B cell (primary cell): ENCODE results near the gene C22orf31. TPM values are rescaled to one million over a fixed set of nuclear protein-coding genes. Genes with fewer than 3 reads are reported as not detected.

Source experiments
- ATAC-seq: fragments of 200-7000 bp; cut with Tn5 transposase; one replicate; pipeline ENCODE4 v1.10.0; 2021; ENCODE audit warnings: low read depth, mild to moderate bottlenecking, moderate number of reproducible peaks, moderate library complexity
- CTCF ChIA-PET: fragments of 350-600 bp; sonication (Branson Sonifier 250); formaldehyde crosslinking; loops from one replicate; lab custom pipeline; 2021; ENCODE audit warnings: antibody characterized with exemption, inconsistent platforms; lab: Charles Lee
- POLR2A ChIA-PET: fragments of 350-600 bp; sonication (Branson Sonifier 250); formaldehyde crosslinking; loops from one replicate; lab custom pipeline; 2021; ENCODE audit warnings: antibody characterized with exemption; lab: Charles Lee
- DNase-seq: peaks from one replicate; pipeline ENCODE4 v3.0.0; 2013
- H2AFZ ChIP-seq: 2 replicates; pipeline ENCODE4 v1.6.1; 2012; ENCODE audit warnings: mild to moderate bottlenecking, low read depth, low read length; ENCODE audit not compliant: insufficient read depth, poor library complexity, severe bottlenecking
- H3K27ac ChIP-seq, 2 donors: 1 replicate in 1 of 2; 2 replicates in 1 of 2; pipeline ENCODE4 v1.5.1; 2012 to 2013; ENCODE audit warnings: low read length in 2 of 2, mild to moderate bottlenecking in 2 of 2, moderate library complexity in 1 of 2
- H3K27me3 ChIP-seq, 4 experiments: fragments of 200-600 bp in 1 of 4; sonication (generic) in 1 of 4; replicated peaks in 1 of 4; 1 replicate in 2 of 4; 2 replicates in 2 of 4; pipeline versions ENCODE4 v1.6.1 to v1.7.0; 2013 to 2016; ENCODE audit warnings: low read length in 3 of 4, mild to moderate bottlenecking in 2 of 4, mixed read lengths in 1 of 4, moderate library complexity in 1 of 4; ENCODE audit not compliant: insufficient read depth in 4 of 4, control insufficient read depth in 3 of 4; ENCODE audit errors: control extremely low read depth in 1 of 4
- H3K36me3 ChIP-seq, 2 experiments: replicated peaks in 1 of 2; 1 replicate in 1 of 2; 2 replicates in 1 of 2; pipeline versions ENCODE4 v1.6.1 to v1.7.1; 2013; ENCODE audit warnings: low read length in 1 of 2; ENCODE audit not compliant: insufficient read depth in 2 of 2, control insufficient read depth in 1 of 2; ENCODE audit errors: control extremely low read depth in 1 of 2, extremely low read depth in 1 of 2
- H3K4me1 ChIP-seq, 2 donors: fragments of 200-600 bp in 1 of 2; sonication (generic) in 1 of 2; 1 replicate in 1 of 2; 2 replicates in 1 of 2; pipeline versions ENCODE4 v1.5.1 to v1.6.1; 2013 to 2017; ENCODE audit warnings: low read length in 2 of 2; ENCODE audit not compliant: control insufficient read depth in 2 of 2, insufficient read depth in 2 of 2
- H3K4me2 ChIP-seq: replicated peaks from 2 replicates; pipeline ENCODE3; 2012; ENCODE audit warnings: mild to moderate bottlenecking, low read depth, low read length; ENCODE audit not compliant: poor library complexity, severe bottlenecking
- H3K4me3 ChIP-seq, 5 experiments: fragments of 200-600 bp in 1 of 5; sonication (generic) in 1 of 5; 1 replicate in 3 of 5; 2 replicates in 2 of 5; pipeline versions ENCODE4 v1.5.1 to v1.7.0; 2011 to 2016; ENCODE audit warnings: low read length in 4 of 5, mild to moderate bottlenecking in 4 of 5, low read depth in 2 of 5, control low read depth in 1 of 5, moderate library complexity in 1 of 5; ENCODE audit not compliant: insufficient read depth in 1 of 5; ENCODE audit errors: control extremely low read depth in 1 of 5, extremely low read depth in 1 of 5
- H3K79me2 ChIP-seq: fragments of 200-600 bp; sonication (generic); one replicate; pipeline ENCODE4 v1.6.0; 2016; ENCODE audit warnings: low read length; ENCODE audit not compliant: control insufficient read depth, insufficient read depth
- H3K9ac ChIP-seq: fragments of 200-600 bp; sonication (generic); 2 replicates; pipeline ENCODE4 v1.6.1; 2017; ENCODE audit warnings: mild to moderate bottlenecking, low read length, moderate library complexity
- H3K9me3 ChIP-seq, 3 donors: one replicate each; pipeline versions ENCODE4 v1.6.1 to v1.7.1; 2013; ENCODE audit warnings: low read length in 2 of 3; ENCODE audit not compliant: control insufficient read depth in 2 of 3, insufficient read depth in 1 of 3; ENCODE audit errors: control extremely low read depth in 1 of 3
- H4K20me1 ChIP-seq: 2 replicates; pipeline ENCODE4 v1.6.0; 2012; ENCODE audit warnings: mild to moderate bottlenecking, low read length; ENCODE audit not compliant: insufficient read depth, control insufficient read depth, poor library complexity, severe bottlenecking
- H3K27ac Mint-ChIP-seq: one replicate; pipeline ENCODE4 v1.8.0; 2021; ENCODE audit warnings: mixed read lengths
- H3K27me3 Mint-ChIP-seq: one replicate; pipeline ENCODE4 v1.8.0; 2021; ENCODE audit warnings: mixed read lengths
- H3K4me1 Mint-ChIP-seq: one replicate; pipeline ENCODE4 v1.8.0; 2021; ENCODE audit warnings: mixed read lengths
- H3K4me3 Mint-ChIP-seq: one replicate; pipeline ENCODE4 v1.8.0; 2021; ENCODE audit warnings: mixed read lengths
- H3K9me3 Mint-ChIP-seq: one replicate; pipeline ENCODE4 v1.8.0; 2022; ENCODE audit warnings: mixed read lengths; ENCODE audit not compliant: insufficient read depth
- CTCF ChIP-seq: fragments of 200-600 bp; IDR thresholded peaks from one replicate; pipeline ENCODE4 v1.8.0; 2022; ENCODE audit warnings: antibody characterized with exemption, mild to moderate bottlenecking
- EZH2 ChIP-seq: IDR thresholded peaks from 2 replicates; pipeline ENCODE4 v1.6.1; 2012; ENCODE audit warnings: borderline replicate concordance, low read depth, mild to moderate bottlenecking, moderate library complexity, low read length; ENCODE audit not compliant: insufficient read depth, poor library complexity, severe bottlenecking
- WGBS: methylation state at CpG from one replicate; pipeline ENCODE4 v1.1.5; 2013; ENCODE audit warnings: missing lambda C conversion rate; ENCODE audit not compliant: insufficient coverage; 5-methylcytosine and 5-hydroxymethylcytosine counted together
- intact Hi-C: fragments of 100-400 bp; cut with micrococcal nuclease; formaldehyde crosslinking; loops from one replicate; pipeline ENCODE4 v1.10.0; 2022
- polyA plus RNA-seq: library from polyadenylated mRNA; depleted of rRNA; stranded (reverse); fragments of >200 nt; gene quantifications from 2 replicates; pipeline ENCODE4 v1.2.3, GENCODE V29; 2012
- total RNA-seq, 2 donors: library from RNA; stranded (reverse); fragments of 120-200 nt in 1 of 2; gene quantifications; 1 replicate in 1 of 2; 2 replicates in 1 of 2; pipeline versions ENCODE4 v1.2.3 to v1.2.4, GENCODE V29; 2013 to 2022

C22orf31 gene
- total and polyA plus RNA-seq, 2 donors (not counting 1 experiment from before 2014, with no cell fraction given) = not detected

GRCh38 chr22:29062286-29062821, 723 bp upstream of the C22orf31 start:
- ATAC-seq = no peak
- DNase-seq = no peak
- no peak overlapping the region for H3K4me3 ChIP-seq
- H2AFZ ChIP-seq = no peak overlapping the region
- H3K9me3 Mint-ChIP-seq = no peaks in the 10 kb centered on the region
- no peak overlapping the region for H3K27ac Mint-ChIP-seq
- 87% methylated on average over 8 of the region's 8 CpGs for WGBS
- H3K27me3 Mint-ChIP-seq = peaks cover 63% of the 10 kb centered on the region
- TF ChIP-seq CTCF = no peak
- TF ChIP-seq EZH2 = no peak
- no peak overlapping the region for H3K4me3 Mint-ChIP-seq
- H3K36me3 ChIP-seq = no peaks in the 10 kb centered on the region
- peaks cover 0 to 7% of the 10 kb centered on the region in 2 donors for H3K4me1 ChIP-seq
- H3K4me2 ChIP-seq = no peak overlapping the region
- H3K79me2 ChIP-seq = no peaks in the 10 kb centered on the region
- peaks cover 11% of the 10 kb centered on the region for H3K4me1 Mint-ChIP-seq
- peaks cover 0 to 18% (median 7%) of the 10 kb centered on the region in 4 experiments for H3K27me3 ChIP-seq
- POLR2A ChIA-PET = no interaction called here
- H3K9ac ChIP-seq = no peak overlapping the region
- intact Hi-C loops = no loop called here
- CTCF ChIA-PET = interaction anchor here (1.4 kb wide), 1 partner anchor 21 kb away, joined by 4 read pairs; no protein-coding TSS in a partner anchor
- H3K27ac ChIP-seq = no peak overlapping the region
- no peaks in the 10 kb centered on the region for H3K9me3 ChIP-seq
- no peaks in the 10 kb centered on the region for H4K20me1 ChIP-seq

- H2AFZ ChIP-seq = no peak overlapping the region
- no peaks in the 10 kb centered on the region for H3K36me3 ChIP-seq
Observed at GRCh38 chr22:29060931-29061330, 700 bp downstream of the C22orf31 start.

More at GRCh38 chr22:29060931-29061330, 700 bp downstream of the C22orf31 start:
- 80% methylated on average over 1 of the region's 7 CpGs for WGBS
- no peaks in the 10 kb centered on the region for H4K20me1 ChIP-seq
- peaks cover 60% of the 10 kb centered on the region for H3K27me3 Mint-ChIP-seq
- no peak overlapping the region for H3K9ac ChIP-seq
- H3K27ac Mint-ChIP-seq = no peak overlapping the region
- peaks cover 0 to 6% of the 10 kb centered on the region in 2 donors for H3K4me1 ChIP-seq
- no peak for DNase-seq
- H3K4me3 ChIP-seq = no peak overlapping the region
- intact Hi-C loops = no loop called here
- ChIA-PET POLR2A (no interaction called here), CTCF (interaction anchor here (0.6 to 1.4 kb wide), 2 partner anchors 20 to 952 kb away, joined by 3 to 4 read pairs; no protein-coding TSS in a partner anchor)
- peaks cover 0 to 18% (median 7%) of the 10 kb centered on the region in 4 experiments for H3K27me3 ChIP-seq
- H3K27ac ChIP-seq = no peak overlapping the region
- no peak overlapping the region for H3K4me3 Mint-ChIP-seq
- H3K9me3 Mint-ChIP-seq = no peaks in the 10 kb centered on the region
- H3K9me3 ChIP-seq = no peaks in the 10 kb centered on the region
- peaks cover 5% of the 10 kb centered on the region for H3K4me1 Mint-ChIP-seq
- no peaks in the 10 kb centered on the region for H3K79me2 ChIP-seq
- no peak overlapping the region for H3K4me2 ChIP-seq
- no peak for ATAC-seq
- TF ChIP-seq EZH2 (no peak), CTCF (no peak)
